ENCODE measurements around the gene TREML4.

TREML4 gene

GRCh38 chr6:41269166-41269565 is 41.0 kb downstream of the TREML4 start:
- TF ChIP-seq PRDM4 (tag by site-specific recombination; IDR thresholded peaks at IDR 0.05) (no peak), ZNF302 (tag by site-specific recombination; IDR thresholded peaks at IDR 0.05; ENCODE audit: low read depth) (no peak), ZNF585B (tag by site-specific recombination; IDR thresholded peaks at IDR 0.05) (no peak), ZNF610 (tag by site-specific recombination; IDR thresholded peaks at IDR 0.05; ENCODE audit: borderline replicate concordance) (no peak), EGR2 (tag by site-specific recombination; IDR thresholded peaks at IDR 0.05; ENCODE audit: low read depth) (no peak), ZNF23 (tag by site-specific recombination; IDR thresholded peaks at IDR 0.05; ENCODE audit: borderline replicate concordance) (no peak), ZNF623 (tag by site-specific recombination; IDR thresholded peaks at IDR 0.05) (no peak), ZBTB49 (tag by site-specific recombination; IDR thresholded peaks at IDR 0.05; ENCODE audit: low read depth) (no peak), ZFP69B (tag by site-specific recombination; IDR thresholded peaks at IDR 0.05) (no peak), PRDM2 (tag by site-specific recombination; IDR thresholded peaks at IDR 0.05; ENCODE audit: borderline replicate concordance) (no peak), TRIM28 (IDR thresholded peaks at IDR 0.05; ENCODE audit: borderline replicate concordance, low read length) (no peak), ZNF645 (tag by site-specific recombination; IDR thresholded peaks at IDR 0.05) (no peak), ZNF26 (tag by site-specific recombination; IDR thresholded peaks at IDR 0.05) (no peak), KLF16 (tag by site-specific recombination; IDR thresholded peaks at IDR 0.05) (no peak), HIC1 (tag by site-specific recombination; IDR thresholded peaks at IDR 0.05) (no peak), ZBTB21 (tag by site-specific recombination; IDR thresholded peaks at IDR 0.05) (no peak)
- no peak overlapping the region for H3K4me3 ChIP-seq (ENCODE audit: low read depth, low read length)
- ChIA-PET POLR2A (no interaction called here), CTCF (interaction anchor here (1.0 to 1.2 kb wide), 2 partner anchors 38 to 50 kb away, joined by 3 read pairs; no protein-coding TSS in a partner anchor)
- H3K27ac ChIP-seq (ENCODE audit: extremely low read depth, low read depth, low read length), result no peak overlapping the region
- H3K36me3 ChIP-seq (ENCODE audit: control insufficient read depth in 2 of 2, insufficient read depth in 1 of 2, low read length in 2 of 2), result no peaks in the 10 kb centered on the region
- H3K9me3 ChIP-seq (ENCODE audit: control insufficient read depth, insufficient read depth, low read depth, low read length), result no peaks in the 10 kb centered on the region
- H3K4me1 ChIP-seq (ENCODE audit: control insufficient read depth, insufficient read depth, low read length), result no peaks in the 10 kb centered on the region
